Measurements from ENCODE around the gene SIGLEC1. TPM values are rescaled to one million over a fixed set of nuclear protein-coding genes. Genes with fewer than 3 reads are reported as not detected.

SIGLEC1 gene
- total and polyA plus RNA-seq, 2 donors (not counting 1 experiment from before 2014, with no cell fraction given): 0.06 to 0.15 TPM

GRCh38 chr20:3728876-3729275 is 16.5 kb upstream of the SIGLEC1 start:
- H3K4me3 ChIP-seq (ENCODE audit: control extremely low read depth in 1 of 5, extremely low read depth in 1 of 5, insufficient read depth in 1 of 5, low read depth in 2 of 5, low read length in 4 of 5): no peak overlapping the region
- no peak overlapping the region for H3K4me3 Mint-ChIP-seq
- TF ChIP-seq CTCF (IDR thresholded peaks at IDR 0.05): no peak
- TF ChIP-seq EZH2 (IDR thresholded peaks at IDR 0.05; ENCODE audit: borderline replicate concordance, insufficient read depth, low read depth, low read length, poor library complexity, severe bottlenecking): no peak
- peaks cover 54% of the 10 kb centered on the region for H3K27me3 Mint-ChIP-seq
- no peak overlapping the region for H2AFZ ChIP-seq (ENCODE audit: insufficient read depth, low read depth, low read length, poor library complexity, severe bottlenecking)
- H3K36me3 ChIP-seq (replicated peaks in 1 of 2; ENCODE audit: control extremely low read depth in 1 of 2, control insufficient read depth in 1 of 2, extremely low read depth in 1 of 2, insufficient read depth in 2 of 2, low read length in 1 of 2): no peaks in the 10 kb centered on the region
- H3K4me1 Mint-ChIP-seq: peaks cover 5% of the 10 kb centered on the region
- ATAC-seq (ENCODE audit: low read depth): no peak
- WGBS (ENCODE audit: insufficient coverage): 71% methylated on average over 1 of the region's 3 CpGs
- ChIA-PET CTCF (interaction anchor here (1.3 kb wide), 1 partner anchor 18 kb away, joined by 3 read pairs; no protein-coding TSS in a partner anchor), POLR2A (no interaction called here)
- no peaks in the 10 kb centered on the region for H3K9me3 Mint-ChIP-seq (ENCODE audit: insufficient read depth)
- H3K4me1 ChIP-seq (ENCODE audit: control insufficient read depth in 2 of 2, insufficient read depth in 2 of 2, low read length in 2 of 2): no peaks in the 10 kb centered on the region
- intact Hi-C loops (cut with micrococcal nuclease): no loop called here
- no peaks in the 10 kb centered on the region for H3K9me3 ChIP-seq (ENCODE audit: control extremely low read depth in 1 of 3, control insufficient read depth in 2 of 3, insufficient read depth in 1 of 3, low read length in 2 of 3)
- no peak overlapping the region for H3K27ac ChIP-seq (ENCODE audit: low read length in 2 of 2)
- no peak overlapping the region for H3K4me2 ChIP-seq (replicated peaks; ENCODE audit: low read depth, low read length, poor library complexity, severe bottlenecking)
- DNase-seq: no peak
- H3K27ac Mint-ChIP-seq: no peak overlapping the region
- no peaks in the 10 kb centered on the region for H3K79me2 ChIP-seq (ENCODE audit: control insufficient read depth, insufficient read depth, low read length)
- no peaks in the 10 kb centered on the region for H4K20me1 ChIP-seq (ENCODE audit: control insufficient read depth, insufficient read depth, low read length, poor library complexity, severe bottlenecking)
- peaks cover 0 to 46% (median 8%) of the 10 kb centered on the region in 4 experiments for H3K27me3 ChIP-seq (replicated peaks in 1 of 4; ENCODE audit: control extremely low read depth in 1 of 4, control insufficient read depth in 3 of 4, insufficient read depth in 4 of 4, low read length in 3 of 4)
- no peak overlapping the region for H3K9ac ChIP-seq (ENCODE audit: low read length)

- Histone ChIP-seq H3K79me2 (ENCODE audit: control insufficient read depth, insufficient read depth, low read length) (no peaks in the 10 kb centered on the region), H4K20me1 (ENCODE audit: control insufficient read depth, insufficient read depth, low read length, poor library complexity, severe bottlenecking) (no peaks in the 10 kb centered on the region), H3K9me3 (ENCODE audit: control extremely low read depth in 1 of 3, control insufficient read depth in 2 of 3, insufficient read depth in 1 of 3, low read length in 2 of 3) (no peaks in the 10 kb centered on the region), H3K27ac (ENCODE audit: low read length in 2 of 2) (no peak overlapping the region), H3K9ac (ENCODE audit: low read length) (no peak overlapping the region), H3K4me3 (ENCODE audit: control extremely low read depth in 1 of 5, extremely low read depth in 1 of 5, insufficient read depth in 1 of 5, low read depth in 2 of 5, low read length in 4 of 5) (no peak overlapping the region), H2AFZ (ENCODE audit: insufficient read depth, low read depth, low read length, poor library complexity, severe bottlenecking) (no peak overlapping the region), H3K36me3 (replicated peaks in 1 of 2; ENCODE audit: control extremely low read depth in 1 of 2, control insufficient read depth in 1 of 2, extremely low read depth in 1 of 2, insufficient read depth in 2 of 2, low read length in 1 of 2) (no peaks in the 10 kb centered on the region), H3K4me2 (replicated peaks; ENCODE audit: low read depth, low read length, poor library complexity, severe bottlenecking) (no peak overlapping the region), H3K27me3 (replicated peaks in 1 of 4; ENCODE audit: control extremely low read depth in 1 of 4, control insufficient read depth in 3 of 4, insufficient read depth in 4 of 4, low read length in 3 of 4) (peaks cover 0 to 41% (median 8%) of the 10 kb centered on the region in 4 experiments), H3K4me1 (ENCODE audit: control insufficient read depth in 2 of 2, insufficient read depth in 2 of 2, low read length in 2 of 2) (no peaks in the 10 kb centered on the region)
- Mint-ChIP-seq H3K4me3 (no peak overlapping the region), H3K27ac (no peak overlapping the region), H3K9me3 (ENCODE audit: insufficient read depth) (no peaks in the 10 kb centered on the region), H3K4me1 (peaks cover 5% of the 10 kb centered on the region), H3K27me3 (peaks cover 53% of the 10 kb centered on the region)
- ATAC-seq (ENCODE audit: low read depth) (no peak), DNase-seq (no peak)
- intact Hi-C loops (cut with micrococcal nuclease): no loop called here
- TF ChIP-seq EZH2 (IDR thresholded peaks at IDR 0.05; ENCODE audit: borderline replicate concordance, insufficient read depth, low read depth, low read length, poor library complexity, severe bottlenecking) (no peak), CTCF (IDR thresholded peaks at IDR 0.05) (no peak)
- 87% methylated on average over 4 of the region's 5 CpGs for WGBS (ENCODE audit: insufficient coverage)
- POLR2A ChIA-PET: no interaction called here
- CTCF ChIA-PET: interaction anchor here (1.3 kb wide), 1 partner anchor 18 kb away, joined by 3 read pairs; no protein-coding TSS in a partner anchor
These were observed 16.0 kb upstream of the SIGLEC1 start for GRCh38 chr20:3728354-3728753.

Data from B cell (primary cell).